ENCODE results near the gene CPT1C. TPM values are rescaled to one million over a fixed set of nuclear protein-coding genes. Genes with fewer than 3 reads are reported as not detected.

CPT1C gene
- total and polyA plus RNA-seq, 2 of the 8 experiments (the other 6 are each of a cell fraction or from before 2014, with no cell fraction given): 79.6 to 91.8 TPM

DNA sequence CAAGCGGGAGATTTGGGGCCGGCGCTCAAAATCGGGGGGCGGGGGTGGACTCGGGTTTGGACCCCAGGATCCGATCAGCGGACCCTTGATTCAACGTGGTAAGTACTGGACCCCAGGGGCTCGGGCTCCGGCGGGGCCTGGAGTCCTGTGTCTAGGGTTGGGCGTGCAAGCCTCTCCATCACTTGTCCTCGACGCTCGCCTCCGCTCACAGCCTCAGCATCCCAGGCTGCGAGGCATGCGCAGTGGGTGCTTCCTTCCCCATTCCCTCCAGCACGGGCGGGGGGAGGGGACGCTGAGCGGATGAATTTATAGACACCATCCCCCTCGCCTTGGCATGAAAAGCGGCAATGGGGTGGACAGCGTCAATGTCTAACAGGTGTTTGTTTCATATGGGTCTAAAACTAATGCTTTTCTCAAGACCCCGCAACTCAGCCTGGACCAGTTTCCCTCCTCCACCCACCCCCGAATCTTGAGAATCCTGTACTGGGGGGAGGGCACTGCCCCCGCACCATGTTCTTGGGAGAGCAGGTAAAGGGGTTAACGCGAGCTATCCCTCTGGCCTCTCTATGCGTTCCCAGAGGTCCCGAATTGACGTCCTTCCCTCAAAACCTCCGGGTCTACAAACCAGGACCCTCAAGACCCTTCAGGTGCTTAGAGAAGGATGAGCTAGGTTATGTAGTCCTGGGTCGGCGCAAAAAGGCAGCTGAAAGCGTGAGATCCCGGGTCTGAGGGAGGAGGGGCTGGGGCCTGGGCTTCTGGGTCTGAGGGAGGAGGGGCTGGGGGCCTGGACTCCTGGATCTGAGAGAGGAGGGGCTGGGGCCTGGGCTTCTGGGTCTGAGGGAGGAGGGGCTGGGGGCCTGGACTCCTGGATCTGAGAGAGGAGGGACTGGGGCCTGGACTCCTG is 579 bp downstream of the CPT1C start (continued):
- no peak for TF ChIP-seq HDAC6 (IDR thresholded peaks at IDR 0.05; ENCODE audit: low read depth, low read length)
- TF ChIP-seq CEBPB (IDR thresholded peaks at IDR 0.05; ENCODE audit: low read depth, low read length): no peak
- peak; percentile 72; the same call in 1 of the 2 replicates for TF ChIP-seq KDM1A (IDR thresholded peaks at IDR 0.05; ENCODE audit: borderline replicate concordance, low read length)
- TF ChIP-seq POLR2AphosphoS5 (IDR thresholded peaks at IDR 0.05; ENCODE audit: low read depth, low read length): 0 out of 2 replicates have a peak, but pooled peaks have one; percentile 1
- 0 out of 4 replicates have a peak, but pooled peaks of 1 of the 2 experiments have one; percentile 36 for TF ChIP-seq SIN3A (conservative IDR thresholded peaks at IDR 0.05 in 1 of 2, IDR thresholded peaks at IDR 0.05 in 1 of 2; ENCODE audit: low read depth in 1 of 2, low read length in 2 of 2)

Data from H1 (cell line).